GM12864 (cell line): ENCODE results near the gene RELB.
"Not testable (repeated sequence)": the region's sequence is repeated elsewhere in the genome, so short reads cannot be mapped to it uniquely, and the experiment has no call there.

Experiments
- DNase-seq: peaks from one replicate; pipeline ENCODE4 v3.0.0-alpha.2; 2011; ENCODE audit warnings: low read depth
- H3K4me3 ChIP-seq: 2 replicates; pipeline ENCODE4 v1.5.1; 2011; ENCODE audit warnings: mild to moderate bottlenecking, low read depth, low read length, control low read depth
- TF ChIP-seq, protein P1 (sequence below): IDR thresholded peaks from 2 replicates; pipeline ENCODE4 v1.5.1; 2011; ENCODE audit warnings: low read depth, mild to moderate bottlenecking, moderate library complexity, low read length, control low read depth, inconsistent platforms; ENCODE audit errors: missing control alignments

Gene RELB

GRCh38 chr19:44993526-44993925 is 7.7 kb upstream of the RELB start:
- DNase-seq: no peak
- H3K4me3 ChIP-seq: no peak overlapping the region
- TF ChIP-seq, protein P1, sequence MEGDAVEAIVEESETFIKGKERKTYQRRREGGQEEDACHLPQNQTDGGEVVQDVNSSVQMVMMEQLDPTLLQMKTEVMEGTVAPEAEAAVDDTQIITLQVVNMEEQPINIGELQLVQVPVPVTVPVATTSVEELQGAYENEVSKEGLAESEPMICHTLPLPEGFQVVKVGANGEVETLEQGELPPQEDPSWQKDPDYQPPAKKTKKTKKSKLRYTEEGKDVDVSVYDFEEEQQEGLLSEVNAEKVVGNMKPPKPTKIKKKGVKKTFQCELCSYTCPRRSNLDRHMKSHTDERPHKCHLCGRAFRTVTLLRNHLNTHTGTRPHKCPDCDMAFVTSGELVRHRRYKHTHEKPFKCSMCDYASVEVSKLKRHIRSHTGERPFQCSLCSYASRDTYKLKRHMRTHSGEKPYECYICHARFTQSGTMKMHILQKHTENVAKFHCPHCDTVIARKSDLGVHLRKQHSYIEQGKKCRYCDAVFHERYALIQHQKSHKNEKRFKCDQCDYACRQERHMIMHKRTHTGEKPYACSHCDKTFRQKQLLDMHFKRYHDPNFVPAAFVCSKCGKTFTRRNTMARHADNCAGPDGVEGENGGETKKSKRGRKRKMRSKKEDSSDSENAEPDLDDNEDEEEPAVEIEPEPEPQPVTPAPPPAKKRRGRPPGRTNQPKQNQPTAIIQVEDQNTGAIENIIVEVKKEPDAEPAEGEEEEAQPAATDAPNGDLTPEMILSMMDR: no peak

DNA sequence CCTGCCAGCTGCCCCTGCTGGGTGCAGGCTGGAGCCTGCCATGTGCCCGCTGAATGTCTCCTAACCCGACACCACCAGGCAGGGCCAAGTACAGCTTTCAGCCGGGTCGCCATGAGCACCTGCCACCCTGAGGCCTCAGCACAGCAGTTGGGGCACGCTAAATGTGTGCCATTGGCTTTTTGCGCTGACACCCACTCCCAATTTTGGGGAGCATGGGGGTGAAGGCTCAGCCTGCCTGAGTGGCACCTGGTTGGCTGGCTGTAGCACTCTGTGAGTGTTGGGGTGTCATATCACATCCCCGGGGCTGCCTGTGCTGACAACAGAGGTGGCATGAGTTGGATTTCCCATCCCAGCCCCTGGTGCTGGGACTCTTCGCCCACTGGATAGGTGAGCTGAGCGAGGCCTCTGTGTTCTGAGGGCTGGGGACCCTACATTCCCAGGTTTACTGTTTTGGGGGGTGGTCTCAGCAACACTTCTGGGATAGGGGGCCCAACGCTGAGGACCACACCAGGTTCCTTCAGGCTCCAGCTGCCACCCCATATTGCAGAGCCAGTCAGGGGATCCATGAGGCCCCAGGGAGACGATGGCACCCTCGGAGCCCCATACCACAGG is 7.2 kb upstream of the RELB start:
- DNase-seq: no peak
- H3K4me3 ChIP-seq: no peak overlapping the region
- TF ChIP-seq, protein P1: no peak

DNA sequence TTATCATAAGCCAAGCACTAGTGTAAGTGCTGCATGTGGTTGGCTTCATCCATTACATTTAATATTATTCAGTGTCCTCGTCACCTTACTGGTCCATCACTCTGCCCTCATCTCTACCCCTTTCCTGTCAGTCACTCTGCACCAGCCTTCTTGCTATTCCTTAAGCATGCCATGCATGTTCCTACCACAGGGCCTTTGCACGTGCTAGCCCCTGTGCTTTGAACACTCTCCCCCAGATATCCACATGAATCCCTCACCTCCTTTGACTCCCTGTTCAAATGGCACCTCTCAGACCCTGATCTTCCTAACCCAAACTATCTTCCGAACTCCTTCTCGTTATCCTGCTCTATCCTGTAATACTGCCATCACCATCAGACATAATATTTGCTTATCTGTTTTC is 3.2 kb upstream of the RELB start:
- DNase-seq: no peak
- H3K4me3 ChIP-seq: no peak overlapping the region
- TF ChIP-seq, protein P1: no peak

DNA sequence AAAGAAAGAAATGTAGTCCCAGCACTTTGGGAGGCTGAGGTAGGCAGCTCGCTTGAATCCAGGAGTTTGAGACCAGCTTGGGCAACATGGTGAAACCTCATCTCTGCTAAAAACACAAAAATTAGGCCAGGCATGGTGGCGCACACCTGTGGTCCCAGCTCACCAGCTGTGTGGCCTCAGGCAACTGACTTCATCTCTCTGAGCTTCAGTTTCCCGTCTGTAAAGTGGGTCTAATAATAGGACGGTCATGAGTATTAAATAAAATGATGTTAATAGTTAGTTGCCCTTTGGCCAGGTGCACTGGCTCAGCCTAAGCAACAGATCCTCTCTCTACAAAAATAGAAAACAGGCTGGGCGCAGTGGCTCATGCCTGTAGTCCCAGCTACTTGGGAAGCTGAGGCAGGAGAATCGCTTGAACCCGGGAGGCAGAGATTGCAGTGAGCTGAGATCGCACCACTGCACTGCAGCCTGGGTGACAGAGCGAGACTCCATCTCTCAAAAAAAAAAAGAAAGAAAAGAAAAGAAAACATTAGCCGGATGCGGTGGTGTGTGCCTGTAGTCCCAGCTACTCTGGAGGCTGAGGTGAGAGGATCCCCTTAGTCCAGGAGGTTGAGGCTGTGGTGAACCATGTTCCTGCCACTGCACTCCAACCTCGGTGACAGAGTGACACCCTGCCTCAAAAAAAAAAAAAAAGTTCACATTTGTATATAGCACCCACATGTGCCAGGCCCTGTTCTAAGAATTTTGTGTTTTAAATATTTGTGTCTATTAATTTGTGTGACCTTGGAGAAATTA is 1.9 kb upstream of the RELB start:
- H3K4me3 ChIP-seq, DNase-seq: not testable (repeated sequence)

GRCh38 chr19:45000665-45001064 is 599 bp upstream of the RELB start:
- DNase-seq: not testable (repeated sequence)
- H3K4me3 ChIP-seq: peak overlapping the region; percentile 45

DNA sequence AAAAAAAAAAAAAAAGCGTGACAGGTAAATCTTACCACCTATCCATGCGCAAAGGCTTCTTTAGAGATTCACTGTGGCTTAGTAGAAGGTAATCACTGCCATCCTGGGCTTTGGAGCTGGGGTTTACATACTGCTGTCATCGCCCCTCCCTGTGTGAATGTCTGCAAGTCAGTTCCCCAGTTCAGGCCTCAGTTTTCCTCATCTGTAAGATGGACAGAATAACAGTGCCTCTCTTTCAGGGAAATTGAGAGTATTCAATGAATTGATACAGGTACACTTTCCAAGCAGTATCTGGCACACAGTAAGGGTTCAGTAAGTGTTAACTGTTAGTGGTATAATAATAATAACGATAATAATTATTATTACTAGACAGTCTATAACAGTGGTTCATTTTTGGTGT is 2.2 kb downstream of the RELB start:
- H3K4me3 ChIP-seq: no peak overlapping the region
- TF ChIP-seq, protein P1: no peak
- no peak for DNase-seq

- TF ChIP-seq, protein P1: no peak
- H3K4me3 ChIP-seq: no peak overlapping the region
- DNase-seq: no peak
These were observed 4.5 kb downstream of the RELB start for GRCh38 chr19:45005787-45006186.

- TF ChIP-seq, protein P1: no peak
- no peak overlapping the region for H3K4me3 ChIP-seq
- DNase-seq: no peak
These were observed 7.3 kb downstream of the RELB start for GRCh38 chr19:45008552-45008951.
